GM21515 (cell line): Measurements from ENCODE around the gene KBTBD2.
"Not testable (repeated sequence)": the region's sequence is repeated elsewhere in the genome, so short reads cannot be mapped to it uniquely, and the experiment has no call there.

Experiments
- ATAC-seq: cut with Tn5 transposase; IDR thresholded peaks from one replicate; pipeline ENCODE4 v1.9.1; 2021; ENCODE audit not compliant: unreplicated experiment

KBTBD2 gene

GRCh38 chr7:32893722-32894121, 2.2 kb upstream of the KBTBD2 start:
- no peak for ATAC-seq

GRCh38 chr7:32893207-32893524, 1.6 kb upstream of the KBTBD2 start:
- no peak for ATAC-seq

DNA sequence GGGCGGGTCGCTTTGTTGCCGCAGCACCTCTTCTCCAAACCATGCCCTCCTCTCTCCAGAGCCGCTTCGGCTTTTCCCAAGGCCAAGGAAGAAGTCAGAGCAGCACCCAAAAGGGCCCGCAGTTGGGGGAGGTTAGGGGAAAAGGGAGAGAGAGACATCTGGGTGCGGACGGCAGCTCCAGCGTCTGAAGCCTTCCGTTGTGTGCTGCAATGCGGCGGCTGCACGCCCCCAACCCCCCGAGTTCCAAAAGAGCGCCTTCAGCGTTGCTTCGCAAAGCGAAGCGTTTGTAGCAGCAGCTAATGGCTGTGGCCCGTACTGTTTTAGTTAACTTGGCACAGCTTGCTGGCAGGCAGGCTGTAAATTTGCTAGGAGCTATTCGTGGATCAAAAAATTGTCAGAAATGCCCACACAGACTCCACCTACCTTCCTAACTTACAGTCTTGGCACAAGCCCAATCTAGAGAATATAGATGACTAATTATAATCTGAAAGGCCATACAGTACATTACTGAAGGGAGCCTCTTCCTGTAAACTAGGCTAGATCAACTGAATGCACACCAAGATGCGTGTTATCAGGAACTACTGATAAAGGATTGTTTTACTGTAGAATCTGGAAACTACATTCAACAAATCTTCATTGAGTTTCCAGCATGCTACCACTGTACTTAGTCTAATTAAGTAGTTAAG, 1.1 kb upstream of the KBTBD2 start:
- ATAC-seq = no peak

DNA sequence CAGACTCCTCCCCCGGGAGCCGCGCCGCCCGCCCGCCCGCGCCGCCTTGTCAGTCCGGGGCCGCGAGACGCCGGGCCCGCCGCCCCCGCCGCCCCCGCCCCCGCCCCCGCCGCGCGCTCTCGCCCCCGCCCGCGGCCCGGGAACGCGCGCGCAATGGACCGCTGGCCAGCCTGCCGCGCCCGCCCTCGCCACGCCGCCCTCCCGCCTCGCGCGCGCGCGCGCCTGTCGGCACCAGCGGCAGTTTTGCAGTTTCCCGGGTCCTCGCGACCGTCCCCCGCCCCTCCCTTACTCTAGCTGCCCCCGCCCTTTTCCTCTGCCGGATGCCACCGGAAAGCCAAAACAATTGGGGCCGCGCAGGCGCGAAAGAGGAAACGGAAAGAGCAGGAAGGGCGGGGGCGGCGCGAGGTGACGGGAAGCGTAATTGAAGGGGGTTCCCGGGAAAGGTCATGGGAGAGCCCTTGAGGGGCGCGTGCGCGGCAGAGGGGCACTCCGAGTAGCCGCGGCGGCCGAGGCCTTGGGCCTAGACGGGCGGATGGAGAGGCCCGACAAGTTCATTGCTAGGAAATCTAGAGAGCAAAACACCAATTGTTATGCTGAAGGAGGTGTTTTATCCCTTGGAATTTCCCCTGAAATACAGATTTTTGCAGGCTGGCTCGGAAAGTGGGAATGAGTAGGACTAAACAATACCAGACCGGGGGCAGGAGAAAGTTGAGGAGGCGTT, 400 bp upstream of the KBTBD2 start:
- peak; percentile 54 for ATAC-seq

DNA sequence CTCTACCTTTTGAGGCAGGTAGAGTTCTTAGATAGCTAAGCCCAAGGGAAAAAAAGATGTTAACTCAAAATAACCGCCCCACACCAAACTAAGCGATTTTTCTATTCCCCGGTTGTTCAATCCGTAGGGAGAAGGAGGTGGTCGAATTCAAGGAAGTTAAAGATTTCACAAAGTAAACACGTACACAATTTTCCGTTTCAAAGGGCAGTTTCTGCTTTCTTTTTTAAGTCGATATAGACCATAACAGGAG, 842 bp downstream of the KBTBD2 start:
- no peak for ATAC-seq

- peak; percentile 39 for ATAC-seq
Measured at GRCh38 chr7:32890010-32890792, 1.4 kb downstream of the KBTBD2 start.

GRCh38 chr7:32888505-32888904, 3.1 kb downstream of the KBTBD2 start:
- no peak for ATAC-seq

DNA sequence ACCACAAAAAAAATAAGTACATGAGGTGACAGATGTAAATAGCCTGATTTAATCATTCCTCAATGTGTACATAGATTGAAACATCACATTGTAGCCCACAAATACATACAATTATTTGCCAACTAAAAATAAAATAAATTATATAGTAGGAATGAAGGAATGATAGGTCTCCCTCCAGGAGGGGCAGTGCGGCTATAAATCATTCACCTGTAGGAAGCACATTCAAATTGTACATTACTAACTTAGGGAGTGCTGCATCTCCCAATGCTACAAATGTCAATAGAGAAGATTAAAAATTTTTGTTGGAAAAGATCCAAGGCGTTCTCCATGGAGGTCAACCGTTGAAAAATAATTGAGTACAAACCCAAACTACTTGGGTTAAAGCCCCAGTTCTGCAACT, 4.2 kb downstream of the KBTBD2 start:
- no peak for ATAC-seq

DNA sequence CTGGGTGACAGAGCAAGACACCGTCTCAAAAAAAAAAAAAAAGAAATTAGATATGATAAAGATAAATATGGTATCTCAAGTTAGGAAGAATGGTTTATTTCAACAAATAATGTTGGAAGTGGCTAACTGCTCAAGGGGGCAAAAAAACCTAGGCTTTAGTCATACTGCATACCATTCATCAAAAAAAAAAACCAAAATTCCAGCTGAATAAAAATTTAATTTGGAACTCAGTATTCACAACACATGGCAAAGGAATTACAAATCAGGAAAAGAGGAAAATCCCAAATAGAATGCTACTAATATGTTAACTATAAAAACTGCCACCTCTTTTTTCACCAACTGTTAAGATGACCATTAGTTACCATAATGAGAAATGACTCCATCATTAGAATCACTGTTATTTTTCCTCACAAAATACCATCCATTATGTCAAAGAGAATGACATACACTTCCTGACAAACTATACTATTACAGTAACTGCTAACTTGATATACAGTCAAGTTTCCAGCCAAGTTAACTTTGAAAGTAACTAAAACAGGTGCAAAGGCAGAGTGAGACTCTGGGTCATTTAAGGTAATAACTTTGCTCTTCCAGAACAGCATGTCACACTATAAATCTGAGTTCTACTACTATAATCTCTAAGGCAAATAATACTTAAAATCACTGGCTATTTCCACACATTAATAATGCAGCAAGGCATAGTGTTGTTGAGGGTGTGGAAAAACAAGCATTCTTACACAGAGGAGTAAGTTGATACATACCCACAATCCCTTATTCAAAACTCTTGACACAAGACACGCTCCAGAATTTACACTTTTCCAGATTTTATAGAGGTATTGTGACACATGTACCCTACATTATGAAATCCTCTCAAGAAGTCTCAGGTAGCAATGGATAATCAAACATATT, 10.2 kb downstream of the KBTBD2 start:
- no peak for ATAC-seq

GRCh38 chr7:32879460-32879859, 12.1 kb downstream of the KBTBD2 start:
- ATAC-seq = no peak

GRCh38 chr7:32878023-32878422, 13.5 kb downstream of the KBTBD2 start:
- ATAC-seq = not testable (repeated sequence)

GRCh38 chr7:32872421-32872820, 19.1 kb downstream of the KBTBD2 start:
- no peak for ATAC-seq

DNA sequence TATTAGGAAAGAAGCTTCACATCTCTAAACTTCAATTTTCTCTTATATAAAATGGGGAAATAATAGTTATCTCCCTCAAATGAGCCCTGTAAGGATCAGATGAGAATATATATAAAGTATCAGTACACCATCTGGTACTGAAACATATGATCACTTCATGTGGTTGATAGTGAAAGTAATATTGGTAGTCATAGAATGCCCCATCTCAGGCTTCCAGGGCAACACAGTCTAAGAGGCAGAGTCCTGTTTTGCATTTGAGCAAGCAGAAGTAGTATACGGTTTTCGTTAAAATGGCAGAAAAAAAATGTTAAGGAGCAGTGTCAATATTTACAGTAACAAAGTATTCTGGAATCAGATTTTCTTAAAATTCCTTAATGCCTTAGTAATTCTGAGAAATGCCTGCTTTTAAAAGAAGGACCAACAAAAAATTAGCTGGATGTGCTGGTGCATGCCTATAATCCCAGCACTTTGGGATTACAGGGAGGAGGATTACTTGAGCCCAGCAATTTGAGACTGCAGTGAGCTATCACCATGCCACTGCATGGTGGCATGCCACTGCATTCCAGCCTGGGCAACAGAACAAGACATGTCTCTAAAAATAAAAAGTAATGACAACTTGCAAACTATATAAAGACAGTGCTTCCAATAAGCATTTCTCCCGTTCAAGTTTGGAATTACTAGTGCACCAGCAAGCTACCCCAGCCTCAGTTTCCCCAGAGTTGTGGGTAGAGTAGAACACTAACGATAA, 19.8 kb downstream of the KBTBD2 start:
- peak; percentile 68 for ATAC-seq

DNA sequence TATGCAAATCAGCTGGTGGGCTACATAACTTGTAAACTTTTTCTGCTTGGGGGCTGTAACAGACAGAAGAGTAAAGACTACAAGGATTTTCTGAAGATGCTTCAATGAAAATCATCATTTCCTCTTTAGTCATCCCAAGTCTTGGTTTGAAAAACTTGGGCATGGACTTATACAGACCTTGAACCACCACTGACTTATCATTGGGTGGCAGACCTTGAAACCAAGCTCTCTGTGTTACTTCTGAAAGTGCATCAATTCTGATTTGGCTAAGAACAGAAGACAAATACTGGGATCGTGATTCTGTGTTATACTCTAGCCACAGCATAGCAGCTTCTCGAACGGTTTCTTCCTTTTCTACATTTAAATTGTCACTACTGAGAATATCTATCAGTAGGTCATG, 21.3 kb downstream of the KBTBD2 start:
- no peak for ATAC-seq

DNA sequence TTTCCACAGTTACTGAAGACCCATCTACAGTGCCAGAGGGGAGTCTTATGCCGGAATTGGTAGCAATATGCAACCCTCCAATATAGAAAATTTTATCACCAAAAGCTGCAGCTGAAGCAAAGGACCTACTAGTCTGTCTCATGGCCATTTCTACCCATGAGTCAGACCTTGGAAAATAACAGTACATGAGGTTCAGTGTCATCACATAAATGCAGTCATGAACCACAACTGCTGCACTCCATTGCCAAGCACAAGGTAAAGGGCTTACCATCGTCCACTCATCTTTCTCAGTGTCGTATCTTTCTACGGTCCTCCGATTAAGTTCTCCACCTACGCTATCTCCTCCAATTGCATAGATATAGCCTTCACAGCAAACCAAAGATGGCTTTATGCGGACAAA, 21.8 kb downstream of the KBTBD2 start:
- ATAC-seq = no peak

DNA sequence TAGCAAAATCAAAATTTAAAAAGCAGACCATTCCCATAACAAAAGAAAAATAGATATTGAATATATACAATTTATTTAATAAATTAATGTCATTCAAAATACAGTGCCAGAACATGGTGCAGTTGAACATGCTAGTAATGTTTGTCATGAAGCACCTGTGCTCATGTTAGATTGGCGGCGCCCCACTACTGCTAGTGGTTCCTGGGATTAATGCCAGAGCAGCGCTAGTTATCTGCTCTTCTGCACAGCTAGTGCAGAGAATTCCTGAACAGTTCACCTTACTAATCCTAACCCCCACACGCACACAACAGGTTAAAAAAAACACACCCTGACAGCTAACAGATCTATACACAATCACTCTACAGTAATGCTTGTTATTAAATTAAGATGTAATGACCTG, 23.4 kb downstream of the KBTBD2 start:
- no peak for ATAC-seq

- ATAC-seq = no peak
Measured at GRCh38 chr7:32865448-32866030, 26.0 kb downstream of the KBTBD2 start.

- not testable (repeated sequence) for ATAC-seq
Measured at GRCh38 chr7:32863872-32864271, 27.7 kb downstream of the KBTBD2 start.

GRCh38 chr7:32860090-32860489, 31.5 kb downstream of the KBTBD2 start:
- ATAC-seq = no peak

GRCh38 chr7:32858648-32859047, 32.9 kb downstream of the KBTBD2 start:
- no peak for ATAC-seq
